Thyroid gland (tissue), 4 donors: ENCODE measurements around the gene DBF4B. TPM values are rescaled to one million over a fixed set of nuclear protein-coding genes. Genes with fewer than 3 reads are reported as not detected.

Experiments used
- DNase-seq, 2 donors: peaks; one replicate each; pipeline ENCODE4 v3.0.0-alpha.2; 2019
- H3K27ac ChIP-seq, 3 donors: fragments of 200-600 bp; sonication (generic); 1 replicate in 2 of 3; 2 replicates in 1 of 3; pipeline ENCODE4 v1.5.1; 2016 to 2019; ENCODE audit warnings: mild to moderate bottlenecking in 1 of 3, moderate library complexity in 1 of 3
- H3K27me3 ChIP-seq: fragments of 200-600 bp; sonication (generic); one replicate; pipeline ENCODE4 v1.5.1; 2019
- H3K36me3 ChIP-seq, 2 donors: fragments of 200-600 bp; sonication (generic); one replicate each; pipeline ENCODE4 v1.5.1; 2016 to 2019
- H3K4me1 ChIP-seq, 2 donors: fragments of 200-600 bp; sonication (generic); one replicate each; pipeline ENCODE4 v1.5.1; 2017 to 2019
- H3K4me3 ChIP-seq, 3 donors: fragments of 200-600 bp; sonication (generic); replicated peaks in 1 of 3; 1 replicate in 2 of 3; 2 replicates in 1 of 3; pipeline ENCODE4 v1.5.1; 2016; ENCODE audit warnings: mild to moderate bottlenecking in 1 of 3
- H3K9me3 ChIP-seq: fragments of 200-600 bp; sonication (generic); one replicate; pipeline ENCODE4 v1.5.1; 2017
- POLR2A ChIP-seq, 2 donors: fragments of 450-650 bp; IDR thresholded peaks; one replicate each; pipeline ENCODE4 v1.6.1; 2017; ENCODE audit warnings: antibody characterized with exemption in 2 of 2, mild to moderate bottlenecking in 2 of 2, moderate library complexity in 1 of 2
- WGBS, 2 donors: methylation state at CpG; one replicate each; pipeline ENCODE4 v1.1.5; 2017; 5-methylcytosine and 5-hydroxymethylcytosine counted together
- intact Hi-C: fragments of 100-400 bp; cut with DNase I; formaldehyde crosslinking; loops from one replicate; pipeline ENCODE4 v1.15.1; 2023
- total RNA-seq, 4 donors: library from RNA; depleted of rRNA; stranded (reverse); fragments of >200 nt; gene quantifications; one replicate each; pipeline ENCODE4 v1.2.3, GENCODE V29; 2016
- TF ChIP-seq, protein P1 (sequence below), 6 experiments: fragments of 200-600 bp in 3 of 6; fragments of 450-650 bp in 3 of 6; sonication (generic) in 3 of 6; IDR thresholded peaks; one replicate each; pipeline ENCODE4 v1.5.1; 2016 to 2019; ENCODE audit warnings: antibody characterized with exemption in 6 of 6, mild to moderate bottlenecking in 2 of 6, inconsistent platforms in 1 of 6, moderate library complexity in 1 of 6

The DBF4B gene
- total RNA-seq, 4 donors from 2014 or later, result 2.4 to 8.0 (median 5.1) TPM

DNA sequence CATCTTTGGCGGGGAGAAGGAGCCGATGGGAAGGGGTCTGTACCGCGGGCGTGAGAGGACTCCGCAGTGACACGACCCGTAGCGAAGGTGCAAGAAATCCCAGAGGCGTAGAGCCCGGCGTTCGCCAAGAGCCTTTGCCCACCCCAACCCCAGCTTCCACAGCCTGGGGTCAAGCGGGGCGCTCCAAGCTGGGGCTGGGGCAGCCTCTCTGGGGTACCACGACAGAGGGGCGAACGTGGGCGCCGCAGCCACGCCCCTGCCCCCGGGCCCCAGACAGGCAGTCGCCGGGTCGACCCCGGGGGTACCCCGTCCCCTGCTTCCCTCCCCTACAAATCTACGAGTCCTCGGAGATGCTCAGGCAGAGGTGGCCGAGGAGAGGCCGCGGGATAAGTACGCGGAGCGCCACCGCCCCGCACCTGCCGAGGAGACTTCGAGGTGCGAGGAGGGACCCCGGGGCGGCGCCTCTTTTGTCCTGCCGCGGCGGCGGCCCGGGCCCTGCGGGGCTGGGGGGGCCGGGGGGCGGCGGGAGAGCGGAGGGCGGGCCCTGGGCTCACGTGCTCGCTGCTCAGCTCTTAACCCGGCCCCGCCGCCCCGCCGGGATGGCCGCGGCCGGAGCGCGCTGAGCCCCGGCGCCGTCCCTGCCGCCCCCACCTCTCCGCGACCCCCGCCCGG is 50.1 kb downstream of the DBF4B start, which contains the start of gene ADAM11:
Gene ADAM11 (plus strand): TSS at position 575 of the 672 bp plus-strand sequence. CDS start 212 bp downstream, outside the sequence.
- TF ChIP-seq POLR2A (IDR thresholded peaks at IDR 0.05), result no peak
- TF ChIP-seq, protein P1, sequence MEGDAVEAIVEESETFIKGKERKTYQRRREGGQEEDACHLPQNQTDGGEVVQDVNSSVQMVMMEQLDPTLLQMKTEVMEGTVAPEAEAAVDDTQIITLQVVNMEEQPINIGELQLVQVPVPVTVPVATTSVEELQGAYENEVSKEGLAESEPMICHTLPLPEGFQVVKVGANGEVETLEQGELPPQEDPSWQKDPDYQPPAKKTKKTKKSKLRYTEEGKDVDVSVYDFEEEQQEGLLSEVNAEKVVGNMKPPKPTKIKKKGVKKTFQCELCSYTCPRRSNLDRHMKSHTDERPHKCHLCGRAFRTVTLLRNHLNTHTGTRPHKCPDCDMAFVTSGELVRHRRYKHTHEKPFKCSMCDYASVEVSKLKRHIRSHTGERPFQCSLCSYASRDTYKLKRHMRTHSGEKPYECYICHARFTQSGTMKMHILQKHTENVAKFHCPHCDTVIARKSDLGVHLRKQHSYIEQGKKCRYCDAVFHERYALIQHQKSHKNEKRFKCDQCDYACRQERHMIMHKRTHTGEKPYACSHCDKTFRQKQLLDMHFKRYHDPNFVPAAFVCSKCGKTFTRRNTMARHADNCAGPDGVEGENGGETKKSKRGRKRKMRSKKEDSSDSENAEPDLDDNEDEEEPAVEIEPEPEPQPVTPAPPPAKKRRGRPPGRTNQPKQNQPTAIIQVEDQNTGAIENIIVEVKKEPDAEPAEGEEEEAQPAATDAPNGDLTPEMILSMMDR (IDR thresholded peaks at IDR 0.05), result no peak
- WGBS, 2 donors, result 13 to 14% methylated on average over 15 to 24 of the region's 74 CpGs
- H3K9me3 ChIP-seq, result no peaks in the 10 kb centered on the region
- DNase-seq, result no peak
- no peaks in the 10 kb centered on the region for H3K36me3 ChIP-seq
- peaks cover 6 to 13% of the 10 kb centered on the region in 2 donors for H3K4me1 ChIP-seq
- H3K4me3 ChIP-seq, result peak within 1 kb of the TSS in 1 of 3 donors; percentile 25
- H3K27ac ChIP-seq, result no peak within 1 kb of the TSS
- intact Hi-C loops, result no loop called here
- H3K27me3 ChIP-seq, result peaks cover 12% of the 10 kb centered on the region

DNA sequence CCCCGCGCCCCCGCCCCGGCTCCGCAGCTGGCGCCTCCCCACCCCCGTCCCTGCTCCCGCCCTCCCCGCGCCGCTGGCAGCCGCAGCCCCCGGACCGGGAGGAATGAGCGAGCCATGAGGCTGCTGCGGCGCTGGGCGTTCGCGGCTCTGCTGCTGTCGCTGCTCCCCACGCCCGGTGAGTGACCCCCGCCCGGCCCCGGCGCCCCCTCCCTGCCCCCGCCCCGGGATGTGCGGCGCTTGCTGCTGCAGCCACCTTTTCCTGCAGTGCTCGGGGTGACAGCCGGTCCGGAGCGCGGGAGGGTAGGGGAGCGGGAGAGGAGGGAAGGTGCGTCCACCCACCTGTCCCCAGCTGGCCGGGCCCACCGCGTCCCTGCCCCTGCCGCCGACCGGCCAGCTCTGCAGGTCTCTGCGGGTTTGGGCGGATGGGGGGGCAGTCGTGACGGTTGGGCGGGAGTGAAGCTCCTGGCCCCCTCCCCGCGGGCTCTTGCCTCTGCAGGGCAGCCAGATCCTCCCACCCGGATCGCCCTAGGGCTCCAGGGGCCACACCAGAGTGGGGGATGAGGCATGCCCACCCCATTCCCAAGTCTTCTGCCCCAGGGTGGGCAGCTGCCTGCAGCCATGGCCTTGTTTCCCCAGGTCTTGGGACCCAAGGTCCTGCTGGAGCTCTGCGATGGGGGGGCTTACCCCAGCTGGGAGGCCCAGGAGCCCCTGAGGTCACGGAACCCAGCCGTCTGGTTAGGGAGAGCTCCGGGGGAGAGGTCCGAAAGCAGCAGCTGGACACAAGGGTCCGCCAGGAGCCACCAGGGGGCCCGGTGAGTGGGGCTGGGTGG is 50.8 kb downstream of the DBF4B start:
- intact Hi-C loops, result no loop called here
- peaks cover 12% of the 10 kb centered on the region for H3K27me3 ChIP-seq

DNA sequence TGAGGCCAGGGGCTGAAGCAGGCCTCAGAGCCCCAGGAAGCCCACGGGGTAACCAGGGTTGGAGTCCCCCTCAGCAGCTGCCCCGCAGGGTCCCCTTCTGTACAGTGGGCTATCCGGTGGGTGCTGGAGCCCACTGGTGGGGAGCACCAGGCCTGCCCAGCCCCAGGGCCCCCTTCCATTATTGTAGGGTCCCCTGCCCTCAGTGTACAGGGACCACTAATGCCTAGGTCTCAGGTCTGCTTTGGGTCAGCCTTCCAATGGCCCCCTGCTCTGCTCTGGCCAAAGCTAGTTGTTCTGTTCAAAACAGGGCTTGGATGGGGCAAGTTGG is 51.4 kb downstream of the DBF4B start:
- no peak for DNase-seq
- intact Hi-C loops, result no loop called here
- Histone ChIP-seq H3K4me3 (no peak overlapping the region), H3K27ac (no peak overlapping the region), H3K27me3 (peaks cover 12% of the 10 kb centered on the region), H3K36me3 (no peaks in the 10 kb centered on the region), H3K4me1 (peaks cover 6 to 13% of the 10 kb centered on the region in 2 donors), H3K9me3 (no peaks in the 10 kb centered on the region)
- WGBS, 2 donors, result 67 to 80% methylated on average over 3 of the region's 3 CpGs
- no peak for TF ChIP-seq POLR2A (IDR thresholded peaks at IDR 0.05)
- TF ChIP-seq, protein P1 (IDR thresholded peaks at IDR 0.05), result no peak

More for the DNA sequence above, 50.8 kb downstream of the DBF4B start:
- DNase-seq, result no peak
- H3K4me1 ChIP-seq, result peaks cover 6 to 13% of the 10 kb centered on the region in 2 donors
- WGBS, 2 donors, result 38 to 52% methylated on average over 6 to 7 of the region's 60 CpGs
- peak overlapping the region in 1 of 3 donors; percentile 25 for H3K4me3 ChIP-seq
- no peaks in the 10 kb centered on the region for H3K9me3 ChIP-seq
- TF ChIP-seq POLR2A (IDR thresholded peaks at IDR 0.05), result no peak
- TF ChIP-seq, protein P1 (IDR thresholded peaks at IDR 0.05), result no peak
- H3K36me3 ChIP-seq, result no peaks in the 10 kb centered on the region
- no peak overlapping the region for H3K27ac ChIP-seq

DNA sequence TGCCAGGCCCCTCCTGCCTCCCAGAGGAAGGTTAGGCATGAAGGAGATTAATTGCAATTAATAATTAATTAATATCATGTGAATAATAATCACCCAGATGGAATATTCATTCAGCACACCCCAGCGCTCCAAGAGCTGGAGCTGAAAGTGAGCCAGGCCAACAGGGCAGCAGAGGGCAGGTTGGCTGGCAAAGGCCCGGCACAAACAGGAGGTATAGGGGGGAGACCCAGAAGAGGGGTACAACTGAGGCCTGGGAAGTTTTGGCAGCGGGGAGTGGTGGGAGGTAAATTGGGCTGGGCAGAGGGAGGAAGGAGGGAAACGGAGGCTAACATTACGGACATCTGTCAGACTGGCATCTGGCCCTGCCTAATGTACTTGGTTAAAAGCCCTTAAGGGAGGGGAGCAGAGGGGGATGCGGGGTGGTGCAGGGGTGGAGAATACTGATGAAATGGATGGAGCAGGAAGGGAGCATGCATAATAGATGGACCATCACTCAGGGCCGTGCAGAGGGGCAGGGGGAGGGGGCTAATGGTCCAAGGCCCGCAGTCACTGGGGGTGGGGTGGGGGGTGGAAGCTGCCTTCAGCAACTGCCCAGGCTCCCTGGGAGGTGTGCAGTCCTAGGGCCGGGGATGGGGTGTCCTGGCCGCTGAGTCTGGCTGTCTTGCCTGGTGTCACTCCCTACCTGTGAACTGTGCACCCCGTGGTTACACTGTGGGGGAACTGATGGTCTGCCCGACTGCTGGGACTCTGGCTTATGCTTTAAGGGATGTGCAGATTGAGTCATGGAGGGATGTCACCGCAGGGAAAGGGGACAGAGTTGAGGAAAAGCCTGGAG is 52.2 kb downstream of the DBF4B start:
- DNase-seq, result no peak
- intact Hi-C loops, result no loop called here
- peaks cover 12% of the 10 kb centered on the region for H3K27me3 ChIP-seq
- H3K4me3 ChIP-seq, result no peak overlapping the region
- H3K9me3 ChIP-seq, result no peaks in the 10 kb centered on the region
- H3K27ac ChIP-seq, result no peak overlapping the region
- no peaks in the 10 kb centered on the region for H3K36me3 ChIP-seq
- whole genome bisulfite sequencing, 2 donors, result 79 to 87% methylated on average over 13 of the region's 13 CpGs
- H3K4me1 ChIP-seq, result peaks cover 6 to 13% of the 10 kb centered on the region in 2 donors
- TF ChIP-seq POLR2A (IDR thresholded peaks at IDR 0.05), result no peak
- TF ChIP-seq, protein P1 (IDR thresholded peaks at IDR 0.05), result no peak
